HL-60 (cell line): ENCODE data around the gene NAA38.

ENCODE experiments used
- DNase-seq, 2 experiments: peaks; one replicate each; pipeline ENCODE4 v3.0.0-alpha.2; 2010 to 2020; ENCODE audit warnings: low read depth in 1 of 2, low spot score in 1 of 2
- H3K27ac ChIP-seq: fragments of 250-450 bp; sonication (Bioruptor Pico); replicated peaks from 2 replicates; pipeline ENCODE4 v1.5.1; 2020; ENCODE audit warnings: mild to moderate bottlenecking, moderate library complexity
- H3K27me3 ChIP-seq: fragments of 250-450 bp; sonication (Bioruptor Pico); 2 replicates; pipeline ENCODE4 v1.5.1; 2021; ENCODE audit warnings: mild to moderate bottlenecking, moderate library complexity; ENCODE audit not compliant: insufficient read depth, poor library complexity, severe bottlenecking
- H3K4me3 ChIP-seq: replicated peaks from 2 replicates; pipeline ENCODE4 v1.5.1; 2011; ENCODE audit warnings: mild to moderate bottlenecking, control low read depth, low read length; ENCODE audit not compliant: insufficient read depth
- CTCF ChIP-seq: IDR thresholded peaks from one replicate; pipeline ENCODE4 v1.5.1; 2011; ENCODE audit warnings: low read length, control low read depth, inconsistent platforms; ENCODE audit not compliant: insufficient read depth
- GABPA ChIP-seq: IDR thresholded peaks from 2 replicates; pipeline ENCODE4 v1.6.1; 2012; ENCODE audit warnings: low read depth
- POLR2AphosphoS5 ChIP-seq: IDR thresholded peaks from 2 replicates; pipeline ENCODE4 v1.6.1; 2012; ENCODE audit warnings: low read depth
- REST ChIP-seq: IDR thresholded peaks from 2 replicates; pipeline ENCODE4 v1.6.1; 2012; ENCODE audit warnings: low read depth; ENCODE audit not compliant: insufficient replicate concordance
- SPI1 ChIP-seq: IDR thresholded peaks from 2 replicates; pipeline ENCODE4 v1.6.1; 2012; ENCODE audit warnings: low read depth, mild to moderate bottlenecking, borderline replicate concordance

NAA38 gene

GRCh38 chr17:7852262-7852670 is 5.1 kb downstream of the NAA38 start:
- Histone ChIP-seq H3K4me3 (no peak overlapping the region), H3K27ac (no peak overlapping the region), H3K27me3 (no peaks in the 10 kb centered on the region)
- TF ChIP-seq CTCF = no peak
- no peak for TF ChIP-seq POLR2AphosphoS5
- no peak for DNase-seq

GRCh38 chr17:7851438-7852261 is 5.7 kb downstream of the NAA38 start:
- Histone ChIP-seq H3K27me3 (no peaks in the 10 kb centered on the region), H3K27ac (no peak overlapping the region), H3K4me3 (peak overlapping the region; percentile 23)
- TF ChIP-seq CTCF (peak; percentile 60), POLR2AphosphoS5 (no peak; the same call in 1 of the 2 replicates)
- peak in 1 of 2 experiments; percentile 81 for DNase-seq

- TF ChIP-seq SPI1 (no peak), REST (no peak), POLR2AphosphoS5 (no peak), CTCF (no peak), GABPA (no peak)
- Histone ChIP-seq H3K4me3 (peak overlapping the region; percentile 23; the same call in 1 of the 2 replicates), H3K27me3 (no peaks in the 10 kb centered on the region), H3K27ac (no peak overlapping the region)
- DNase-seq = no peak
Measured at GRCh38 chr17:7850701-7851437, 6.5 kb downstream of the NAA38 start.

- TF ChIP-seq POLR2AphosphoS5 (no peak), CTCF (no peak), SPI1 (no peak), GABPA (no peak), REST (no peak)
- Histone ChIP-seq H3K27ac (no peak overlapping the region), H3K27me3 (no peaks in the 10 kb centered on the region), H3K4me3 (no peak overlapping the region)
- no peak for DNase-seq
Measured at GRCh38 chr17:7849751-7850504, 7.4 kb downstream of the NAA38 start.
